Inflammatory macrophage treated with lipopolysaccharide for 4 hours (primary cell): ENCODE measurements around the gene NTF3.

Experiments
- DNase-seq: peaks from one replicate; pipeline ENCODE4 v3.0.0-alpha.2; 2020

NTF3 gene

GRCh38 chr12:5489760-5490406 lies 58.0 kb downstream of the NTF3 start:
- no peak for DNase-seq

GRCh38 chr12:5492562-5492961 lies 60.7 kb downstream of the NTF3 start:
- no peak for DNase-seq

- DNase-seq = no peak
Measured at GRCh38 chr12:5493018-5493417, 61.1 kb downstream of the NTF3 start.

- no peak for DNase-seq
Measured at GRCh38 chr12:5494343-5494742, 62.4 kb downstream of the NTF3 start.

- no peak for DNase-seq
Measured at GRCh38 chr12:5497329-5498053, 65.6 kb downstream of the NTF3 start.

- no peak for DNase-seq
Measured at GRCh38 chr12:5498076-5498475, 66.2 kb downstream of the NTF3 start.

GRCh38 chr12:5498806-5499205 lies 66.9 kb downstream of the NTF3 start:
- no peak for DNase-seq

- DNase-seq = no peak
Measured at GRCh38 chr12:5499566-5500330, 67.8 kb downstream of the NTF3 start.

- no peak for DNase-seq
Measured at GRCh38 chr12:5500331-5500659, 68.4 kb downstream of the NTF3 start.

- DNase-seq = no peak
Measured at GRCh38 chr12:5503774-5504173, 71.9 kb downstream of the NTF3 start.

GRCh38 chr12:5505116-5505515 lies 73.2 kb downstream of the NTF3 start:
- no peak for DNase-seq

- DNase-seq = no peak
Measured at GRCh38 chr12:5505751-5506150, 73.8 kb downstream of the NTF3 start.

- DNase-seq = no peak
Measured at GRCh38 chr12:5506295-5506694, 74.4 kb downstream of the NTF3 start.

GRCh38 chr12:5506821-5507231 lies 74.9 kb downstream of the NTF3 start:
- no peak for DNase-seq

- DNase-seq = no peak
Measured at GRCh38 chr12:5507401-5507935, 75.6 kb downstream of the NTF3 start.

- no peak for DNase-seq
Measured at GRCh38 chr12:5507944-5508343, 76.0 kb downstream of the NTF3 start.

GRCh38 chr12:5509102-5509501 lies 77.2 kb downstream of the NTF3 start:
- DNase-seq = no peak

GRCh38 chr12:5509557-5509956 lies 77.6 kb downstream of the NTF3 start:
- DNase-seq = no peak

GRCh38 chr12:5510251-5510805 lies 78.4 kb downstream of the NTF3 start:
- no peak for DNase-seq

GRCh38 chr12:5511256-5511643 lies 79.3 kb downstream of the NTF3 start:
- no peak for DNase-seq

- DNase-seq = no peak
Measured at GRCh38 chr12:5511644-5512600, 80.0 kb downstream of the NTF3 start.

- DNase-seq = no peak
Measured at GRCh38 chr12:5512601-5512970, 80.7 kb downstream of the NTF3 start.
